COR-L47 (cell line): ENCODE results near the gene PEAR1.

Experiments
- DNase-seq: peaks from one replicate; lab custom pipeline; 2025; lab: John Stamatoyannopoulos, UW

The PEAR1 gene

DNA sequence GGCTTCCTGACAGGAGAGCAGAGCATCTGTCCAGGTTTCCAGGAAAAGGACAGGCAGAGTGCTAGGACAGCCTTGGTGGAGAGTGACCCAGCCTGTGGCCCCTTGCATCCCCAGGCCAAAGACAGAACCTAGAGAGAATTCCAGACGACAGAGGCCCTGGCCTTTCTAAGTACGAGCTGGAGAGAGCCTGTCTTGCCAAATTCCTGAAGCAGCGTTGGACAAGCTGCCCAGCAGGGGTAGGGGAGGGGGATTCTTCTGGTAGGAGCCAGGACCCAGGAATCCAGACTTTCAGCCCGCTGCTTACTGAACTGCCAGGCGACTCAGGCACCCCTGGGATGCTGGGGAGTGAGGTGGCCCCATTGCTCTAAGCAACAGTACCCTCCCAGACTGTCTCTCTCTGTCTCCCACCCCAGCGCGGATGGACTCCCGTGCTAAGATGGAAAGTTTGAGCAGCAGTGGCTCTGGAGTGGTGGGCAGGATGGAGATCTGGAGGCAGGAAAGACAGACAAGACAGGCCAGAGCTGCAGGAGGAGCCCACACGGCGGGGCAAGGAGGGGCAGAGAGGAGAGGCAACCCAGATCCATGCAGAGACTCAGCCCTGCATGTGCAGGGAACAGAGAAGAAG lies 8.8 kb upstream of the PEAR1 start:
- no peak for DNase-seq

DNA sequence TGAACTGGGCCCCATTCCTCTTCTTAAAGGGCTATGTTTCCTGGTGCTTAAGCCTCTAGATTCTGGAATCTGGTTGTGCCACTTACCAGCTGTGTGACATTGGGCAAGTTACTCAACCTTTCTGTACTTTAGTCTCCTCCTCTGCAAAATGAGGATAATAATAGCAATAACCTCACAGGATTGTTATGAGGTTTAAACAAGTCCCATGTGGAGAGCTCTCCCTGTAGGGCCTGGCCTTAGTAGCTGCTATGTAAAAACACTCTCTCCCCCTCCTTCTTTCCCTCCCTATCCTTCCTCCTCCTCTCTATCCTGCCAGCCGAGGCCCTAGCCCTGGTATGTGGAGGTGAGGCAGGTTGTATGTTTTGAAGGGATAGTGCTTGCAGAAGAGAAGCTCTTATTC lies 8.2 kb upstream of the PEAR1 start:
- DNase-seq: no peak

DNA sequence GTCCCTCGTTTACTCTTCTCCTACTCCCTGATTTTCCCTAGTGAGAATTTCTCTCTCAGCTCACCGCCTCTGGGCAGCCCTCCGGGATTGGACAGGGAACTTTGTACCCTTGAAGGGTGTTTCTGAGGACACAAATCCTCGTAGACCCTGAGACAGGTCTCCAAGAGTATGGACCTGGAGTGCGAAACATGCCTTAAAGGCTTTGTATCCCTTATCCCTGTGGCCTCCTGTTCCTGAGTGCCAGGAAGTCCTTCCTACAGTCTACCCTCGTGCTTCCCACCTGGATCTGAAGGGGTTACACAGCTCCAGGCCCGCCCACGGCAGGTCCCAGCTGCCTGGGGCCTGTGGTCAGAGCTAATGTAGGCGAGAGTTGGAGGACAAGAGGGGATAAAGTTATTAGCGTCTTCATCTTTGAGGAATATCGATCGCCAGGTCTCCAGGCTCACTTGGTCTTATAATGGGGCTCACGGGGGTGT lies 7.6 kb upstream of the PEAR1 start:
- no peak for DNase-seq

DNA sequence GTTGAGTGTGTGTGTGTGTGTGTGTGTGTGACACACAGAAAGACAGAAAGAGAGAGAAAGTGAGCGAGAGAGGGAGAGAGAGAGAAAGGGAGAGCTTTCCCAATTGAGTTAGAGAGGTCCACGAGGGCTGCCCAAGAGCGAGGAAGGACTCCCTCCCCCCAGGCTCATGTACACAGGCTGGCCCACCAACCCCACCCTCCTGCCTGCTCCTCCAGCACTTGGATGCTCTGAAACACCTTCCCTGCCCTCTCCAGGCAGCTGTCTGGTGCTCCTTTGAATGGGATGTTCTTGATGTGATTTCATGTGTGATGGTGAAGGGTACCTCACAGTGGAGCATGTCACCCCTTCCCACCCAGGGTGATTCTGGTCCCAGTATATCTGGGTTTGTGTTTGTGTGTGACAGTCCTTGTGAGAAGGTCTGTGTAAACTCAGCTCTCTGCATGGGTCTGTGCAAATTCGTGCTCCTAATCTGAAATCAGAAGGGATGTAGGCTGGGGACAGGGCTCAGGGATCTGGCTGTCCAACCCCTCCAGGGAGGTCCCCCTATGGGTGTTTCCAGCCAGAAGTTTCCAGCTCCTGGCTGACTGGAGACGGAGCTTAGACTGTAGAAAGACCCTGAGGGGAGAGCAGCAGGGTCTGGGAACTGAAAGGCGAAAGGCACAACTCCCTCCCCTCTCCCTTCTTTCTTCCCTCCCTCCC lies 6.8 kb upstream of the PEAR1 start:
- DNase-seq: no peak

DNA sequence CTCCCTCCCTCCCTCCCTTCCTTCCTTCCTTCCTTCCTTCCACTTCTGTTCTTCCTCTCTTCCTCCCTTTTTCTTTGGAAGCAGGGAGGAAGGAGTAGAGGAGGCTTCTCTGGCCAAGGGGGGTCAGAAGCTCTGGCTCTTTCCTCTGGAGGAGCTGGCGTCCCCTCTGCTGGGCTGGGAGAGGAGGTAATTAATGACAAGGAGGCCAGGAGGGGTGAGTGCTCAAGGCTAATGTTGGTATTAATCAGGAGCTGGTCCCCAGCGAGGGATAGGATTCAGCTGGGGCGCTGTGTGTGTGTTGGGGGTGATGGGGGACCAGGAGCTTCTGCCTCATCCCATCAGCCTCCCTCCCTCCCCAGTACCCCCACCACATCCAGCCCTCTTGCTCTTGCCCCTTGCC lies 6.2 kb upstream of the PEAR1 start:
- no peak for DNase-seq

DNA sequence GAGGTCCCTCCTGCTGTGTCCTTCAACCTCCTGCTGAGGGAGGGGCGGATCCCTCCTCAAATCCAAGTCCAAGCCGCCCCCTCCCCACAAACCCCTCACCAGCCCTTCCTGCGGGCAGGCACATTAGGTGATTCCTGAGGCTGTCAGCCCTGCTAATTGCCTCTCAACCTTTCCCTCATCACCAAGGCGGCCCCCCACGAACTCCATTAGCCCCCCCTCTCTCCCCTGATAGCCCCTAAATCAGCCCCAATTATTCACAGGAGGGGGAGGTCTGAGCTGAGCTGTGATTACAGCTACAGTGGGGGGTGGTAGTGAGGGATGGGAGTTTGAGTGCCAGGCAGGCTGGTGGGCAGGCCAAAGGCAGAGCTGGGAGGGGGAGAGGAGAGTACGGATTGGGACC lies 5.8 kb upstream of the PEAR1 start:
- no peak for DNase-seq

DNA sequence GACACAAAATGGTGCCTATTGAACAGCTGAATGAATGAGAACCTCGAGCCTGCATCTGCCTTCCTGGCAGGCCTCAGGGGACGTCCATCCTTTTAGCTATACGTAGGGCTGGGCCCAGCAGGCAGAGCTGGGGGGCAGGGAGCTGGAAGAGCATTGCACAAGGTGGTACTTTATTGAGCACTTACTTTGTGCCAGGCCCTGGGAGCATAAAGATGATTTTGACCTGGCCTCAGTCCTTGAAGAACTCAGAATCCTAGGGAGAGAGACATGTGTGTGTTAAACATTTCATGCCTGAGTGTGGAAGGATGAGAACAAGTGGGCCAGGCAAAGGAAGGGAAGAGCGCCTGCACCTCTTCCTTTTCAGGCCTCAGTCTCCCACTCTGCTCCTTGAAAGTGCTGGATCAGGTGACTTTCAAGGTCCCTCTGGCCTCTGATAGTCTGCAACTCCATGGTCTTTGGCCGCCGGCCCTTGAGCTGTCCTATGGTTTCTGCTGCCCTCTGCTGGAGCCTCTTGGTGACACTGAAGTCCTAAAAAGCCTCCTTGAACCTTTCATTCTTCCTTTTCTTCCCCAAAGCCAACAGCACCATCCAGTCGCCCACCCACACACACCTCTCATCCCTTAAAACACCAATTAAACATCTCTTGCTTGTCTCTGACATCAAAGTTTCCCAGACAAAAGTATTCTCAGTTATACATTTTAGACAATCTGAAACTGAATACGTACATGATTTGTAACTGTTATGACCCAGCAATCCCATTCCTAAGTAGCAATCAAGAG lies 3.5 kb upstream of the PEAR1 start:
- peak; percentile 80 for DNase-seq

DNA sequence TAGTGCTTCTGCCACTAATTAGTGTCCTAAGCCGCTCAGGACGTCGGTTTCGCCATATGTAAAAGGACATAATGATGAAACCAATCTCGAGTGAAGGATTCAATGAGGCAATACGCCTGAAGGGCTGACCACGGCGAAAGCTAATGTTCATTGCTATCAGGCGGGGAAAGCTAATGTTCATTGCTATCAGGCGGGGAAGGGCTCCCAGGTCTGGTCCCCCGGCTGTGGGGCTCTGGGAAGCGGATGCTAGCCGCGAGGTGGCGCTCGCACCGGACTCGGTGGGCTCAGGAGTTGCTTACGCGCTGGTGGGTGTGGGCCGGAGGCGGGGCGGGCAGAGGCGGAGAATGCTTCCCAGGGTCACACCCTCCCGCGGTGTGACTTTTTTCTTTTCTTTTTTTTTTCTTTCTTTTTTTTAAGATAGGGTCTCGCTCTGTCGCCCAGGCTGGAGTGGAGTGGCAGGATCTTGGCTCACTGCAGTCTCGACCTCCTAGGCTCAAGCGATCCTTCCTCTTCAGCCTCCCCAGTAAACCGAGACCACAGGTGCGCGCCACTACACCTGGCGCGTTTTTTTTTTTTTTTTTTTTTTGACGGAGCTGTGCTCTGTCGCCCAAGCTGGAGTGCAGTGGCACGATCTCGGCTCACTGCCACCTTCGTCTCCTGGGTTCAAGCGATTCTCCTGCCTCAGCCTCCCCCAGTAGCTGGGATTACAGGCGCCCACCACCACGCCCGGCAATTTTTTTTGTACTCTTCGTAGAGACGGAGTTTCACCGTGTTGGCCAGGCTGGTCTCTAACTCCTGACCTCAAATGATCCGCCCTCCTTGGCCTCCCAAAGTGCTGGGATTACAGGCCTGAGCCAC lies 1.1 kb upstream of the PEAR1 start:
- peak; percentile 75 for DNase-seq

DNA sequence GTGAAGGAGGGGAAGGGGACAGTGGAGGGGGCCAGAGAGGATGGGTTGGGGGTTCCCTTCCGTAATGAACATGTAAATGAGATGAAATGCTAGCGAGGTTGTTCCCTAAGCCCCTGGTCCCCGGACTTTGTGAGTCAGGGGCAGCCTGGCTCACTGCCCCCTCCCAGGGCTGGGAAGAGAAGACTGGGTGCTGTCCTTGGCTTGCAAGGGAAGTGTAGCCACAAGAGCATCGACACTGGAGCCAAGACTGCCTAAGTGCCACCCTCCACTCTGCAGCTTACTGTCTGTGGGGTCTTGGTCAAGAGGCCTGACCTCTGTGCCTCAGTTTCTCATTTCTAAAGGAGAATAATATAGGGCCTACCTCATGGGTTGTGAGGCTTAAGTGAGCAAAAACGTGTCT lies 483 bp downstream of the PEAR1 start:
- DNase-seq: no peak

DNA sequence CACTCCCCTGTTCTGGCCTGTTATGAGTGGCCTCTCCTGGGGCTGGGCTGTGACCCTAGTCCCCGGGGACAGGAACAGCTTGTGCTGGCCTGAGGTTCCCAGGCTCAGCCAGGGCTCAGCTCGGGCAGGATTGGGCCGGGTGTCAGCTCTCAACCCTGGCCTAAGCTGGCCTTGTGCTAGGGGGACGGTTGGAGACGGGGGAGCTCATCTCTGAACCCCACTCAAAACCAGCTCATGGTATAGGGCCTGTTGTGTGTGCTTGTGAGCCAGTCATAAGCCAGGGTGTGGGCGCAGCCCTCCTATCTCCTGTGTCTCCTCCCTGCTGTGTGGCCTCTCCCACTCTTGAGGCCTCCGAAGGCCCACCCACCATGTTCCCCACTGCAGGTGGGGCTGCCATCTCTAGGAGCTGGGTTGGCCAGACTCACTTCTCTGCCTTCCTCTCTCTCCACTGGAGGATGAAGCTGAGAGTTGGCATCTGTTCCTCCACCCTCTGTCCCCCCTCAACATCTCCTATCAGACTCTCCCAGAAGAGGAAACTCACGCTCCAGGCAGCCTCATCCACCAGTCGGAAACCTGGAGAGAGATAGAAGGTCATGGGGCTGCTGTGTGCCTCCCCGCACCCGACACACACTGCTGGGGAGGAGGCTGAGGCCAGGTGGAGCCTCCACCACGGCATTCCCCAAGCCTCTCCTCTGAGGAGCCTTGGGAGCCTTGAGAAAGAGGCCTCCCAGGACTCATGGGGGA lies 1.4 kb downstream of the PEAR1 start:
- no peak for DNase-seq

DNA sequence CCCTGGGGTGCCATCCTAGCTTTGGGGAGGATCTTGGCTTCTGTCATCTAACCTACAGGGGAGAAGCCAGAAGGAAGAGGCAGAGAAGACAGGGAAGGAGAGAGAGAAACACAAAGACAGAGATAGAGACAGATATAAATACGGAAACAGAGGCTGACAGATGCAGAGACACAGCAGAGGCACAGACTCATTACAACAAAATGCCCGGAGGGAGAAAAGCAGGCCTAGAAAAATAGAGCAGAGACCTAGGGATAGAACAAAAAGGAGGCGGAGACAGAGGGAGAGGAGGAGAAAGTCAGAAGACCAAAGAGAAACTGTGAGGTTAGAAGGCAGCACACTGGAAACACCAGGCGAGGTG lies 1.9 kb downstream of the PEAR1 start:
- DNase-seq: no peak

DNA sequence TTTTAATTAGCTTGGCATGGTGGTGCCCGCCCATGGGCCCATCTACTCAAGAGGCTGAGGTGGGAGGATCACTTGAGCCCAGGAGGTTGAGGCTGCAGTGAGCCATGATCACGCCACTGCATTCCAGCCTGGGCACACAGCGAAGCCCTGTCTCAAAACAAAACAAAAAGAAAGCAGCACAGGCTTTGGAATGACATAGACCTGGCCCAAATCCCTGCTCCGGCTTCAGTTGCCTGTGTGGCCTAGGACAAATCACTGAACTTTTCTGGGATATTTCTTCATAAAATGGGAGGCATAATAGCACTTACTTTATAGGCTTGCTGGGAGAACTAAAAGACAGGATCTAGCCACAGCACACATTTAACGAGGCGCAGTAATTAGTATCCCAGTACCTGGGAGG lies 2.4 kb downstream of the PEAR1 start:
- no peak for DNase-seq

DNA sequence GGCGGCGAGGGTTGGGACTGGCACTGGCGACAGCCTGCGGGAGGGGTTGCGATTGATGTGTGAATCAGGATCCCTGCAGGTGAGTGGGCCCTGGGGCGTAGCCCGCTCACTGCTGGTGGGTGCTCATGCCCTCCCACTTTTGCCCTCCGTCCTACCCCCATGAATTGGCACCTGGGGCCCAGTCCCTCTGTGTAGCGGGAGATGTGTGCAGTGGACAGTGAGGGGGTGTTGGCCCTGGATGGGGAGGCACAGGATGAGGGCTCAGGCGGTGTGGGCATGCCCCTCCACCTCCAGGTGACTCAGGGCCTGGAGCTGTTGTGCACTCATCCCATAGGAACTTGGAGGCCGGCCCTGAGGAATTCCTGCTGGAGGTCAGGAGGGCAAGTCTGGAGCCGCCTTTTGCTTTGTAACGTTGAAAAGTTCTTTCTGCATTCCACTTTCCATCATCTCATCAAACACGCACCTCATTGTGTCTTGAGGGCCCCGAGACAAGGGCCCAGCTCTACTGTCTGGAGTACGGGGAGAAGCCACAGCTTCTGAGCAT lies 3.0 kb downstream of the PEAR1 start:
- DNase-seq: no peak

DNA sequence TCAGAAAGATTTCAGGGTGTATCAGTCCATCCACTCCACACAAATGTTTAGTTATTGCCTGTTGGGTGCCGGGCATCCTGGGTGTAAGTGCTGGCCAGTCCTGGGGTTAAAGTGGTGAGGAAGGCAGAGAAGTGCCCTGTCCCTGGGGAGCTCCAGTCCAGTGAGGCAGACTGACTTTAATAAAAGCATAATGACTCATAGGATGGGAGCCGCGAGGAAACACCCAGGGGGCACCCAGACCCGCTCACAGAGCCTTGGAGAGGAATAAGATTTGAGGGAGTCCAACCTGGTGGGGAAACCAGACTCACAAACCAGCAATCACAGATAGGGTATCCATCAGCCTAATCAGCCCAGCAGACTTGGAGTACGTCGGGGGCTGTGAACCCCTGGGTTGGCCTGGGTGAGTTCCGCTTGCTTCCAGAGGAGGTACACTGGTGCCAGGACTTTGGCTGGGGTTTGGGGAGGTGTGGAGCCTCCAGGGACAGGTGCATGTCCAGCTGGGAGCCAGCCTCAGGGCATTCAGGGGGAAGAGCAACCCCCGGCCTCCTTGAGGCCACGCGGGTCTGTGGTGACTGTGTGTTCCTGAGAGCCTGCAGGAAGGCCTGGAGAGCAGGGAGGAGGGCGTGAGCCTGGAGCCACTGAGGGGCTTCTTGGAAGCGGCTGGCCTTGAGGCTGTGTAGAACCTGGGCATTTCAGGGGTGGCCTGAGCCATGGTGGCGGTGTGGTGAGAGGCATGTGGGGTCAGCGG lies 3.7 kb downstream of the PEAR1 start:
- no peak for DNase-seq

DNA sequence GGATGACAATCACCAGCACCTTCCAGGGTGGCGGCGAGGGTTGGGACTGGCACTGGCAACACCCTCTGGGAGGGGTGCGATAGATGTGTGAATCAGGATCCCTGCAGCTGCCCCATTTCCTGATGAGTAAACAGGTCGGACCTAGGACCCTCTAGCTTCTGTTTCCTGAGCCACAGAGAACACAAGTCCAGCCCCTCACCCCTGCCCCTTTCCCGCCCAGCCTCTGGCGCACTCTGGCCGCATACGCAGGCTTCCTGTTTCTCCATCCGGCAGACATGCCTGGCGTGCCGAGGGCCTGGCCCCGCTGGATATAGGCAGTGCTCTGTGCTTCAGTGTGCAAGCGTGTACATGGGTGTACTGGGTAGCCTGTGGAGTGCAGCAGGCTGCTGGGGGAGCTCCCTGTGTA lies 4.6 kb downstream of the PEAR1 start:
- DNase-seq: no peak

DNA sequence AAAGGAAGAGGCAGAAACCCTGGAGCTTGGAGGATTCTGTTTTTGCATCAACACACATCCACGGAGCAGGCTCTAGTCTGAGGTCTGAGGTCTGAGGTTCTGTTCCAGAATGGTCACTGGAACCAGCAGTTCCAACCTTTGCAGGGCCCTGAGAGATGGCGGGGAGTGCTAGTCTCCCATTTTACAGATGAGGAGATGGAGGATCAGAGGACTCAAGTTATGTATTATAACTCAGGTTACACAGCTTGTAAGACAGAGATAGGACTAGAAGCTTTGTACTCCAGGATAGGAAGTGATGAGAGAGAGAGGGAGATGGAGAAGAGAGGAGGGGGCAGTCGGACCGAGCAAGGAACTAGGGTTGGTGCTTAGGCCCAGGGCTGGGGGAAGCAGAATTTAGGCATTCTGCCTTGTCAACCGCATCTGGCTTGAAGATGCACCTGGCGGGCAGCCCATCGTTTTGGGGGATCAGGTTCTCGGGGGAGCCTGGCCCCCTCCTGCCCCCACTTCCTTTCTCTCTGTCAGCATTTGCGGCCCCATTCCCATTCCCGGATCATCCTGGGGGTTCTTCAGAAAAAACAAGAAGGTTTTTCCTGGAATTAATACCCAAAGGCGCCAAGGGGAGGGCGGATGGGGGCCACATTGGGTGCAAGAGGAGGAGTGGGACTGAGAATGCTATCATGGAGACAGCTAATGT lies 5.6 kb downstream of the PEAR1 start:
- no peak for DNase-seq

DNA sequence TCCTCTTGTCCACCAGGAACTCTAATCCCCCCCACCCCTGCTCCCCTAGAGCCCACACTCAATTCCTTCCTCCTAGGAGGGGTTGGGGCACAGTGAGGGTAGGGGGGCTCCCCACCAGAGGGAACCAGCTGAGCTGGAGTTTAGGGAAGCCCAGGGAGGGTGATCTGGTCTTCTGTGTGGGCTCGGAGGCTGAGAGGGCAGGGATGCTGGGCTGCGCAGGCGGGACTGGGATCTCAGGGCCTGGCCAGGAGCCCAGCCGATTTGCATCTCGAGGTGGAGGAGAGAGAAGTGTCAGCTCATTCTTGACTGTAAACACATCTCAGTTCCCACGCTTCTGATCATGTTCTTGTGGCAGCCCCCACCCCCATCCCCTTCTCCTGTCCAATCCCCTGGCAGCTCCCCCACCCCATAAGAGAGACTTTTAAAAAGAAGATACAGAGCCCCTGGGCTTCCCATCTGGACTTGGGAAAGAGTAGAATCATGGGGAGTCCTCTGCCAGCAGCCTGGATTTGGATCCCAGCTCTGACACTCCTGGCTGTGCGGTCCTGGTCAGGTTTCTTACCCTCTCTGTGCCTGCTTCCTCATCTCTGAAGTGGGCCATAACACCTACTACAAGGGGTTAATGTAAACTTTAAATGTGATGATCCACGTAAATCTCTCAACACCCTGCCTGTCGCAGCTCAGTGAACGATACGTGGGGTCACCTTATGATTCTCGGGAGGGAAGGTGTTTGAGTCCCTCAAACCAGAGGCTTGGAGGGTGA lies 6.6 kb downstream of the PEAR1 start:
- DNase-seq: no peak

DNA sequence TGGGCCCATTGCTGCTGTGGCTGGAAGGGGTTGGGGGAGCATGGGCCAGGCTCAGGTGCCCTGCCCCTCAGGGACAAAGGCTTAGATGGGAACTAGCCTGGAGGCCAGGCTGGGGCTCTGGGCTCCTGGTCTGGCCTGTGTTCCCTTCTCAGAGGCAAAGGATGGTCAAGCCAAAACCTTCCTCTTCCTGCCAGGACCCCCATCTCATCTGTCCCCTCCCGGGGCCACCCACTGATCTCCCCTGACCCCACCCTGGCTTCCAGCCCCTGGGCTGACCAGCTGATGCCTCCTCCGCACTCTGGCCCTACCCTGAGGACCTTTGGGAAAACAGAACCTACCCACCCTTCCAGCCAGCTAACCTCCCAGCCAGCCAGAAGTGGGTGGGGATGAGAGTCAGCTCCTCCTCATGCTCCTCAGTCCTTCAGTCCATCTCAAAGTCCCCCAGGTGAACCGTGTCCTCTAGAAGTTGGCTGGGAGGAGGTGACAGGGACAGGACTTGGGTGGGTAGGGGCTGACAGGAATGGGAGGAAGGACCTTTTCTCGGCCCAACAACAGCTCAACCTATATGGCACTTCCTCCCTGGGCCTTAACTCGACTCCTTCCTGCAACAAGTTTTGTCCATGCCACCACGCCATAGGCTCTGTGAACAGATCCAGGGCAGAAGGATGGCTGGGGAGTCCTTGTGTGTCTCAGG lies 7.5 kb downstream of the PEAR1 start:
- no peak for DNase-seq

DNA sequence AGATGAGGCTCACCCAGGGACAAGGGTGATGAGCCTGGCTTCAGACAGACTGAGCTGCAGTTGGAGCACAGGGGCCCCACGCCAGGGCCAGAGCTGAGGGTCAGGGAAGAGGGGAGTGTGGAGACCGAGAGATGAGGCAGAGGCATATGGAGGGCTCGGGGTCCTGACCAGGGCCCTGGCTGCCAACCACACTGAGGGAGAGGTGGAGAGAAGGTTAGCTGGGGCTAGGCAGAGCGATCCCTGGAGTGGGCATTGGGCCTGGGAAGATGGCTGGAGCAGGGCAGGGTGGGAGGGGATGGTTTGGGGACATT lies 8.0 kb downstream of the PEAR1 start:
- no peak for DNase-seq
